HL-60 (cell line): ENCODE measurements around the gene ARHGAP10.

Source experiments
- GABPA ChIP-seq: IDR thresholded peaks from 2 replicates; pipeline ENCODE4 v1.6.1; 2012; ENCODE audit warnings: low read depth
- POLR2AphosphoS5 ChIP-seq: IDR thresholded peaks from 2 replicates; pipeline ENCODE4 v1.6.1; 2012; ENCODE audit warnings: low read depth
- SPI1 ChIP-seq: IDR thresholded peaks from 2 replicates; pipeline ENCODE4 v1.6.1; 2012; ENCODE audit warnings: low read depth, mild to moderate bottlenecking, borderline replicate concordance
- TF ChIP-seq, protein P1 (sequence below): IDR thresholded peaks from one replicate; pipeline ENCODE4 v1.5.1; 2011; ENCODE audit warnings: low read length, control low read depth, inconsistent platforms; ENCODE audit not compliant: insufficient read depth
- TF ChIP-seq, protein P2 (sequence below): IDR thresholded peaks from 2 replicates; pipeline ENCODE4 v1.6.1; 2012; ENCODE audit warnings: low read depth; ENCODE audit not compliant: insufficient replicate concordance

DNA sequence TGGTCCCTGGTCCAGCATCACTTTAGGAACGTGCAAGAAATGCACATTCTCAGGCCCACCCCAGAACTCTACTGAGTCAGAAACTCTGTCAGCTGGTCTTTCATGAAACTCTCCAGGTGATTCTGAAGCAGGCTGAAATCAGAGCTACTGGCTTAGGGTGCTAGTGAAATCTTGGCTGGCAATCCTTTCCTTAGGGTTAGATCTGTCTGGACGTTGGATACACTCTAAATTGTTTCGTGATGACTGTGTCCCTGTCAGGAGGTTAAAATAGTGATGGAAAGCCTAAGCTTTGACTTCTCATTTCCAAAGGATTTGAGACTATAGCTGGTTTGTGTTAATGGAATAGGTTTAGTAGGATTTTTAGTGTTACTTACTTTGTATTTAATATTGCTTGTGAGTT, 99.1 kb downstream of the ARHGAP10 start:
- TF ChIP-seq GABPA, result no peak
- TF ChIP-seq, protein P1, sequence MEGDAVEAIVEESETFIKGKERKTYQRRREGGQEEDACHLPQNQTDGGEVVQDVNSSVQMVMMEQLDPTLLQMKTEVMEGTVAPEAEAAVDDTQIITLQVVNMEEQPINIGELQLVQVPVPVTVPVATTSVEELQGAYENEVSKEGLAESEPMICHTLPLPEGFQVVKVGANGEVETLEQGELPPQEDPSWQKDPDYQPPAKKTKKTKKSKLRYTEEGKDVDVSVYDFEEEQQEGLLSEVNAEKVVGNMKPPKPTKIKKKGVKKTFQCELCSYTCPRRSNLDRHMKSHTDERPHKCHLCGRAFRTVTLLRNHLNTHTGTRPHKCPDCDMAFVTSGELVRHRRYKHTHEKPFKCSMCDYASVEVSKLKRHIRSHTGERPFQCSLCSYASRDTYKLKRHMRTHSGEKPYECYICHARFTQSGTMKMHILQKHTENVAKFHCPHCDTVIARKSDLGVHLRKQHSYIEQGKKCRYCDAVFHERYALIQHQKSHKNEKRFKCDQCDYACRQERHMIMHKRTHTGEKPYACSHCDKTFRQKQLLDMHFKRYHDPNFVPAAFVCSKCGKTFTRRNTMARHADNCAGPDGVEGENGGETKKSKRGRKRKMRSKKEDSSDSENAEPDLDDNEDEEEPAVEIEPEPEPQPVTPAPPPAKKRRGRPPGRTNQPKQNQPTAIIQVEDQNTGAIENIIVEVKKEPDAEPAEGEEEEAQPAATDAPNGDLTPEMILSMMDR, result no peak
- no peak for TF ChIP-seq POLR2AphosphoS5
- TF ChIP-seq, protein P2, sequence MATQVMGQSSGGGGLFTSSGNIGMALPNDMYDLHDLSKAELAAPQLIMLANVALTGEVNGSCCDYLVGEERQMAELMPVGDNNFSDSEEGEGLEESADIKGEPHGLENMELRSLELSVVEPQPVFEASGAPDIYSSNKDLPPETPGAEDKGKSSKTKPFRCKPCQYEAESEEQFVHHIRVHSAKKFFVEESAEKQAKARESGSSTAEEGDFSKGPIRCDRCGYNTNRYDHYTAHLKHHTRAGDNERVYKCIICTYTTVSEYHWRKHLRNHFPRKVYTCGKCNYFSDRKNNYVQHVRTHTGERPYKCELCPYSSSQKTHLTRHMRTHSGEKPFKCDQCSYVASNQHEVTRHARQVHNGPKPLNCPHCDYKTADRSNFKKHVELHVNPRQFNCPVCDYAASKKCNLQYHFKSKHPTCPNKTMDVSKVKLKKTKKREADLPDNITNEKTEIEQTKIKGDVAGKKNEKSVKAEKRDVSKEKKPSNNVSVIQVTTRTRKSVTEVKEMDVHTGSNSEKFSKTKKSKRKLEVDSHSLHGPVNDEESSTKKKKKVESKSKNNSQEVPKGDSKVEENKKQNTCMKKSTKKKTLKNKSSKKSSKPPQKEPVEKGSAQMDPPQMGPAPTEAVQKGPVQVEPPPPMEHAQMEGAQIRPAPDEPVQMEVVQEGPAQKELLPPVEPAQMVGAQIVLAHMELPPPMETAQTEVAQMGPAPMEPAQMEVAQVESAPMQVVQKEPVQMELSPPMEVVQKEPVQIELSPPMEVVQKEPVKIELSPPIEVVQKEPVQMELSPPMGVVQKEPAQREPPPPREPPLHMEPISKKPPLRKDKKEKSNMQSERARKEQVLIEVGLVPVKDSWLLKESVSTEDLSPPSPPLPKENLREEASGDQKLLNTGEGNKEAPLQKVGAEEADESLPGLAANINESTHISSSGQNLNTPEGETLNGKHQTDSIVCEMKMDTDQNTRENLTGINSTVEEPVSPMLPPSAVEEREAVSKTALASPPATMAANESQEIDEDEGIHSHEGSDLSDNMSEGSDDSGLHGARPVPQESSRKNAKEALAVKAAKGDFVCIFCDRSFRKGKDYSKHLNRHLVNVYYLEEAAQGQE, result no peak
- no peak for TF ChIP-seq SPI1
